ENCODE results near the gene RPL18. TPM values are rescaled to one million over a fixed set of nuclear protein-coding genes. Genes with fewer than 3 reads are reported as not detected.

Gene RPL18
- total and polyA plus RNA-seq, 9 of the 15 experiments (the other 6 are each of a cell fraction or from before 2014, with no cell fraction given), result 312 to 2,635 (median 1,653) TPM

GRCh38 chr19:48632692-48633147 is 13.7 kb upstream of the RPL18 start (continued):
- no peak for TF ChIP-seq HNRNPH1 (optimal IDR thresholded peaks at IDR 0.05; ENCODE audit: low read depth, low read length)
- no peak for TF ChIP-seq TCFL5 (CRISPR knock-in tag; conservative IDR thresholded peaks at IDR 0.05)
- TF ChIP-seq HDAC2 (IDR thresholded peaks at IDR 0.05), result 0 out of 2 replicates have a peak, but pooled peaks have one; percentile 49
- peak; percentile 81 for TF ChIP-seq FOSL1 (tag; conservative IDR thresholded peaks at IDR 0.05)
- no peak for TF ChIP-seq ZNF407 (IDR thresholded peaks at IDR 0.05; ENCODE audit: low read depth)
- peak; percentile 41; the same call in 1 of the 2 replicates for TF ChIP-seq ZNF121 (CRISPR knock-in tag; conservative IDR thresholded peaks at IDR 0.05)
- TF ChIP-seq, protein P1, sequence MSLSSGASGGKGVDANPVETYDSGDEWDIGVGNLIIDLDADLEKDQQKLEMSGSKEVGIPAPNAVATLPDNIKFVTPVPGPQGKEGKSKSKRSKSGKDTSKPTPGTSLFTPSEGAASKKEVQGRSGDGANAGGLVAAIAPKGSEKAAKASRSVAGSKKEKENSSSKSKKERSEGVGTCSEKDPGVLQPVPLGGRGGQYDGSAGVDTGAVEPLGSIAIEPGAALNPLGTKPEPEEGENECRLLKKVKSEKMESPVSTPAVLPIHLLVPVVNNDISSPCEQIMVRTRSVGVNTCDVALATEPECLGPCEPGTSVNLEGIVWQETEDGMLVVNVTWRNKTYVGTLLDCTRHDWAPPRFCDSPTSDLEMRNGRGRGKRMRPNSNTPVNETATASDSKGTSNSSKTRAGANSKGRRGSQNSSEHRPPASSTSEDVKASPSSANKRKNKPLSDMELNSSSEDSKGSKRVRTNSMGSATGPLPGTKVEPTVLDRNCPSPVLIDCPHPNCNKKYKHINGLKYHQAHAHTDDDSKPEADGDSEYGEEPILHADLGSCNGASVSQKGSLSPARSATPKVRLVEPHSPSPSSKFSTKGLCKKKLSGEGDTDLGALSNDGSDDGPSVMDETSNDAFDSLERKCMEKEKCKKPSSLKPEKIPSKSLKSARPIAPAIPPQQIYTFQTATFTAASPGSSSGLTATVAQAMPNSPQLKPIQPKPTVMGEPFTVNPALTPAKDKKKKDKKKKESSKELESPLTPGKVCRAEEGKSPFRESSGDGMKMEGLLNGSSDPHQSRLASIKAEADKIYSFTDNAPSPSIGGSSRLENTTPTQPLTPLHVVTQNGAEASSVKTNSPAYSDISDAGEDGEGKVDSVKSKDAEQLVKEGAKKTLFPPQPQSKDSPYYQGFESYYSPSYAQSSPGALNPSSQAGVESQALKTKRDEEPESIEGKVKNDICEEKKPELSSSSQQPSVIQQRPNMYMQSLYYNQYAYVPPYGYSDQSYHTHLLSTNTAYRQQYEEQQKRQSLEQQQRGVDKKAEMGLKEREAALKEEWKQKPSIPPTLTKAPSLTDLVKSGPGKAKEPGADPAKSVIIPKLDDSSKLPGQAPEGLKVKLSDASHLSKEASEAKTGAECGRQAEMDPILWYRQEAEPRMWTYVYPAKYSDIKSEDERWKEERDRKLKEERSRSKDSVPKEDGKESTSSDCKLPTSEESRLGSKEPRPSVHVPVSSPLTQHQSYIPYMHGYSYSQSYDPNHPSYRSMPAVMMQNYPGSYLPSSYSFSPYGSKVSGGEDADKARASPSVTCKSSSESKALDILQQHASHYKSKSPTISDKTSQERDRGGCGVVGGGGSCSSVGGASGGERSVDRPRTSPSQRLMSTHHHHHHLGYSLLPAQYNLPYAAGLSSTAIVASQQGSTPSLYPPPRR (CRISPR knock-in tag; IDR thresholded peaks at IDR 0.05; ENCODE audit: borderline replicate concordance), result no peak
- TF ChIP-seq ATF3 (IDR thresholded peaks at IDR 0.05), result peak; percentile 44; the same call in 1 of the 2 replicates
- no peak for TF ChIP-seq ATF3 (CRISPR knock-in tag; conservative IDR thresholded peaks at IDR 0.05)
- TF ChIP-seq ZNF146 (CRISPR knock-in tag; IDR thresholded peaks at IDR 0.05; ENCODE audit: unreplicated experiment), result no peak
- peak; percentile 21; the same call in 1 of the 2 replicates for TF ChIP-seq LEF1 (IDR thresholded peaks at IDR 0.05)
- no peak for TF ChIP-seq ZNF764 (CRISPR knock-in tag; IDR thresholded peaks at IDR 0.05; ENCODE audit: low read depth)
- TF ChIP-seq C11orf30 (IDR thresholded peaks at IDR 0.05; ENCODE audit: low read depth), result peak; percentile 93
- no peak for TF ChIP-seq TSC22D4 (tag; IDR thresholded peaks at IDR 0.05)

Data from K562 (cell line).